ENCODE measurements around the gene TJP1.

The TJP1 gene

DNA sequence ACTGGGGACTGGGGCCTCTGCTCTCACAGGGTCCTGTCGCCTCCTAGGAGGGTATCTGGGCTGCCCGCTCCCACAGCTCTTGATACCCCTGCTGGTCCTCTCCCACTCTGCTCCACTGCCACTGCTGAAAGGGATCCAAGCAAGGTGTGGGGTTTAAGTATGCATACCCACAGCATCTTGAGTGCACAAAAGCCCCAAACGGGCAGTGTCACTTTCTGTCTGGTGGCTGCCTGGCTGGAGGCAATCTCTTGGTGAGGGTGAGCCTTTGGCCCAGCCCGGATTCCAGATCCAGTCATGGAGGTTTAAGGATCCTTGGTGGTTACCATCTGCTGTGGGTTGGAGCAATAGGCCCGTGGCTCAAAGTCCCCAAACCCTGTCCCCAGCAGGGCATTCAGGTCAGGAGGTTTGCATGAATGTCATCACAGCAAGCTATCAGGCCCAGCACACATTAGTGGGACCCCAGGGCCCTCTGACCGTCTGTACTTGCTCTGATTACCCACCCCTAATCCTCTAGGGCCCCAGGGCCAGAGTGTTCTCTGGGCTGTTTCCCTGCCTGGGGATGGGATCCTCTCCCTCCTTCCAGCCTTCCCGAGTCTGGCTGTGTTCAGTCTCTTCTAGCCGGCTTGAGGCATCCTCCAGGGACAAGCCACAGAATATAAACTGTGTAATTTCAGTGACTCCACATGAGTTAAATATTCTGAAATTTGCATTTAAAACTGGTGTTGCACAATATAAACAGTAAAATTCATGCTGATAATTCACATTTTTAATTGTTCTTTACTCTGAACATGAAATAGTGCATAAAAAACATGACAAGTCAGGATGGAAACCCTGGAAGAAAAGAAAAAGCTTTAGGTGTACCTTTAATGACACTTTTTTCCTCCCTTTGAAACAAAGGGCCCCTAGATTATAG, 4.9 kb upstream of the TJP1 start:
- TF ChIP-seq, protein P1, sequence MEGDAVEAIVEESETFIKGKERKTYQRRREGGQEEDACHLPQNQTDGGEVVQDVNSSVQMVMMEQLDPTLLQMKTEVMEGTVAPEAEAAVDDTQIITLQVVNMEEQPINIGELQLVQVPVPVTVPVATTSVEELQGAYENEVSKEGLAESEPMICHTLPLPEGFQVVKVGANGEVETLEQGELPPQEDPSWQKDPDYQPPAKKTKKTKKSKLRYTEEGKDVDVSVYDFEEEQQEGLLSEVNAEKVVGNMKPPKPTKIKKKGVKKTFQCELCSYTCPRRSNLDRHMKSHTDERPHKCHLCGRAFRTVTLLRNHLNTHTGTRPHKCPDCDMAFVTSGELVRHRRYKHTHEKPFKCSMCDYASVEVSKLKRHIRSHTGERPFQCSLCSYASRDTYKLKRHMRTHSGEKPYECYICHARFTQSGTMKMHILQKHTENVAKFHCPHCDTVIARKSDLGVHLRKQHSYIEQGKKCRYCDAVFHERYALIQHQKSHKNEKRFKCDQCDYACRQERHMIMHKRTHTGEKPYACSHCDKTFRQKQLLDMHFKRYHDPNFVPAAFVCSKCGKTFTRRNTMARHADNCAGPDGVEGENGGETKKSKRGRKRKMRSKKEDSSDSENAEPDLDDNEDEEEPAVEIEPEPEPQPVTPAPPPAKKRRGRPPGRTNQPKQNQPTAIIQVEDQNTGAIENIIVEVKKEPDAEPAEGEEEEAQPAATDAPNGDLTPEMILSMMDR (IDR thresholded peaks at IDR 0.05; ENCODE audit: control insufficient read depth, insufficient read depth, low read depth, low read length, missing control alignments): no peak
- H3K4me3 ChIP-seq (ENCODE audit: control insufficient read depth, low read depth, low read length): no peak overlapping the region

DNA sequence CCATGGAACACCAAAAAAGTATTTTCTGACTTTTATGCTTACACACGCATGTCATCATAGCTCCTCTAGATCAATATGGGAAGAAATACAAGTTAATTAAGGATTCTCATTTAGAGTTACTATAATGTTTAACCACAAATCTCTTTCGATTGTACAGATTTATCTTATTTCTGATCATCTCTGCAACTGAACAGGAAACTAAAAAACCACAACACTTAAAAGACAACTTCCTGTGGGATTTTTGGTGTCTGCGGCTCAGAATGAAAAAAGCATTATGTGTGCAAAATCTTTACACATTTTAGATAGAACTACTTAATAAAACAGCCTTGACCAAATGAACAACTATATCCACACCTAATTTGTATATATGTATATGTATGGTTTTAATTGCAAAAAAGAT, 3.0 kb upstream of the TJP1 start:
- H3K4me3 ChIP-seq (ENCODE audit: control insufficient read depth, low read depth, low read length): no peak overlapping the region
- TF ChIP-seq, protein P1 (IDR thresholded peaks at IDR 0.05; ENCODE audit: control insufficient read depth, insufficient read depth, low read depth, low read length, missing control alignments): no peak
- DNase-seq (ENCODE audit: low read depth): no peak

More for the DNA sequence above, 4.9 kb upstream of the TJP1 start:
- no peak for DNase-seq (ENCODE audit: low read depth)

DNA sequence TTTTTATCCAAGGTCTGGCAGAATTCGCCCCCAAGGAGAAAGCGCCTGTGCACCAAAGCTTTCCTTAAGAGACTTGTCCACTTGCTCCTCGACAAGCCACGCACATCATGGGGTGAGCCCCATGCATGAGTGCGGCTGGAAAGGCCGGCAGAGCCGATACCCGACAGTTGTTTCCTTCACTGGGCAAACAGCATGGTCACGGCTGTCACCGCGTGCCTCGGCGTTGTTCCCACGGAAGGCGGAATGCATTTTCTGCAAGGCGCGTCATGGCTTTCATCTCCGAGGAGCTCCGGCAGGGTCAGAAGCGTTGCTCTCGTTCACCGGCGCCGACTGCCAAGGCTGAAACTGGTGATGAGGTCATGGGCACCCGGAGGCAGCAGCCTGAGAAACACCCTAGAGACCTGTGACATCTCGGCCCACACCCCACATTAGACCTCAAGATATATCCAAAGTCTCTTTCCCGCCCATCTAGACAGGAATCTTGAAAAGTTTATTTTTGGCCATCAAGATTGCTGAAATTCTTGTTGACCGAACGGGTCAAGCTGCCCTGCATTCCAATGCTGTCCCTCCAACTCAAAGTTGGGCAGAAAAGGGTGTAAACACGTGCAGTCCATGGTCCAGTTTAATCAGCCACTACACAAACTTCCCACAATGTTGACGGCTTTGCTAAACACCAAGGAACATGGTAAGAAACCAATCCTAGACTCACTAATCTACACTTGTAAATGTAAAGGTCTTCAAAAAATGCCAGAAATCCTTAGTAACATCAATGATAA, 604 bp upstream of the TJP1 start:
- TF ChIP-seq, protein P1 (IDR thresholded peaks at IDR 0.05; ENCODE audit: control insufficient read depth, insufficient read depth, low read depth, low read length, missing control alignments): no peak
- H3K4me3 ChIP-seq (ENCODE audit: control insufficient read depth, low read depth, low read length): peak overlapping the region; percentile 89
- DNase-seq (ENCODE audit: low read depth): no peak

DNA sequence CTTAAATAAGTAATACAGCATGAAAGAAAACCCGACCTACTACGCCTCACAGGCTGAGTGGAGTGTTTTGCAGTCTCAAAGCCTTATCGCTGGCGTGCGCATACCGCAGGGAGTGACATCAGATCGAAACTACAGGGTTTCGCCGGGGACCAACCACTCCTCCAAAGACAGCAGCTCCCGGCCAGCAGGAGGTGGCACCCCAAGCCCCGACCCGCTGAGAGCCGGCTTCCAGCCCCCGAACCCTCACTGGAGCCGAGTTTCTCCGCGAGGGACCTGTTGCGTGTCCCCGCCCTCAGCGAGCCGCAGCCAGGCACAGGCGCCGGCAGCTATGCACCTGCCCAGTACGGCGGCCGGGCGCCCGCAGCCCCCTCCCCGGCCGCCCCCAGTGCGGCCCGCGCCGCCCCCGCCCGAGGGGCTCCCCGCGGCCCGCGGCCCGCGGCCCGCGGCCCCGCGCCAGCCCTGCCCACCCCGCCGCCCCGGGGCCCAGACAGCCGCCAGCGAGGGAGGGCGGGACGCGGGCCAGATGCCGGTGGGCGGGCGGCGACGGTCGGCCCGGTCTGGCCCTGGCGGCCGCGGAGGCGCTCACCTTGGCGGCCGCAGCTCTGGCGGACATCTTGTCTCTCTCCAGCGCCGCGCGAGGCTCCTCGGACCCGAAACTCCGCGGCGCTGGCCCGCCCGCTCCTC, 710 bp downstream of the TJP1 start:
- DNase-seq (ENCODE audit: low read depth): peak; percentile 54
- TF ChIP-seq, protein P1 (IDR thresholded peaks at IDR 0.05; ENCODE audit: control insufficient read depth, insufficient read depth, low read depth, low read length, missing control alignments): peak; percentile 41
- H3K4me3 ChIP-seq (ENCODE audit: control insufficient read depth, low read depth, low read length): peak overlapping the region; percentile 89

DNA sequence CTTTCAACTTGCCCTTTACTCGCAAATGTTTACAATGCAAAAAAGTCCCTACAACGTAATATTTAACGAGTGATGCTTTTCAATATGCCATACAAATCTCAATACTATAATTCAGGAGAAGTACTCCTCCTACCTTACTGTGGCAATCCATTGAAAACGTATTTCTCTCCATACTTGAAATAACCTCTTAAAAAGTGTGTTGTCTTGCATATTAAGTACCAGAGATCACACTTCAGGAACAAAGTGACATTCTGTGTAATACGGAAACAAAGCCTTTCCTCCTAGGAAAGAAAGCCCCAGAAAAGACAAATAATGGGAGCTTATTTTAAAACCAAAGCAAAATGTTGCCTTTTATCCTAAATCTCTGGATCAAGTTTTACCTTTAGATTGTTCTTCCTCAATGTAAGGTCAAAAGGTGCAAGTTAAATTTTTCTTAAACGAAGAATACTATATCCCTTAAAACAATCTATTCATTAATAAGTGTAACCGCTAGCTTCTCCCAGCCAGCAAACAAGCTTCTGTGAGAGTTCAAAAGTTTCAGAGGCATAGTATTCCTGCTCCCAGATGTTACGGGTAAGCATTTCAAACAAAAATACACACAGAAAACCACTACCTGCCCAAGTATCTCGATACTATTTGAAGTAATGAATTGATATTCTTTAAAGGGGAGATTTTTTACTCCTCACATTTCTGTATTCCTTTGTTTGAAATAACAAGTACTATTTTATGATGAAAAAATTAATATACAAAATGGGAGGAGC, 1.7 kb downstream of the TJP1 start:
- peak overlapping the region; percentile 89 for H3K4me3 ChIP-seq (ENCODE audit: control insufficient read depth, low read depth, low read length)
- no peak for DNase-seq (ENCODE audit: low read depth)
- TF ChIP-seq, protein P1 (IDR thresholded peaks at IDR 0.05; ENCODE audit: control insufficient read depth, insufficient read depth, low read depth, low read length, missing control alignments): no peak

DNA sequence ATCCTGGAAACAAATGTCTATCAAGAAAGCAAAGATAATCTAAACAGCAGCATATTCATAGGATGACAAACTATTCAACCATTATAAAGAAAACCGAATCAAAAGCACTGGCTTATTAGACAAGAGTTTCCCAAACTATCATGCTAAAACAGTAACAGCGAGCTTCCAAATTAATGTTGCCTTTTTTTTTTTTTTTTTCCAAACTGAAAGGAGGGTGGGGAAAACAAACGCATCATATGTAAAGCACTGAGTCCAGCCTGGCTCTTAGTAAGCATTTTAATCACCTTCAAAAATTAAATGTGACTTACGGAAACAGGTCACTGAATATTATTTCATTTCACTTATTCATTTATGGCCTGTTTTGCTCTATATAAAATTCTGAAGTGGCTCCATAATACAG, 2.3 kb downstream of the TJP1 start:
- H3K4me3 ChIP-seq (ENCODE audit: control insufficient read depth, low read depth, low read length): peak overlapping the region; percentile 89
- TF ChIP-seq, protein P1 (IDR thresholded peaks at IDR 0.05; ENCODE audit: control insufficient read depth, insufficient read depth, low read depth, low read length, missing control alignments): no peak
- DNase-seq (ENCODE audit: low read depth): no peak

Data from AG09309 (cell line).